NB4 (cell line): ENCODE results near the gene TPPP2.

Experiments used
- DNase-seq: peaks from one replicate; pipeline ENCODE4 v3.0.0; 2010; ENCODE audit warnings: low read depth
- H3K4me3 ChIP-seq: one replicate; pipeline ENCODE4 v1.5.1; 2011; ENCODE audit warnings: mild to moderate bottlenecking, low read depth, low read length, moderate library complexity
- CTCF ChIP-seq: IDR thresholded peaks from one replicate; pipeline ENCODE4 v1.5.1; 2012; ENCODE audit warnings: low read depth, low read length
- MAX ChIP-seq: IDR thresholded peaks from 2 replicates; pipeline ENCODE4 v1.6.1; 2011; ENCODE audit warnings: low read depth, low read length
- MYC ChIP-seq: IDR thresholded peaks from 2 replicates; pipeline ENCODE4 v1.6.1; 2011; ENCODE audit warnings: low read depth, low read length
- POLR2A ChIP-seq: IDR thresholded peaks from 2 replicates; pipeline ENCODE4 v1.6.1; 2011; ENCODE audit warnings: mild to moderate bottlenecking; ENCODE audit not compliant: insufficient read length; ENCODE audit errors: extremely low read depth

The TPPP2 gene

DNA sequence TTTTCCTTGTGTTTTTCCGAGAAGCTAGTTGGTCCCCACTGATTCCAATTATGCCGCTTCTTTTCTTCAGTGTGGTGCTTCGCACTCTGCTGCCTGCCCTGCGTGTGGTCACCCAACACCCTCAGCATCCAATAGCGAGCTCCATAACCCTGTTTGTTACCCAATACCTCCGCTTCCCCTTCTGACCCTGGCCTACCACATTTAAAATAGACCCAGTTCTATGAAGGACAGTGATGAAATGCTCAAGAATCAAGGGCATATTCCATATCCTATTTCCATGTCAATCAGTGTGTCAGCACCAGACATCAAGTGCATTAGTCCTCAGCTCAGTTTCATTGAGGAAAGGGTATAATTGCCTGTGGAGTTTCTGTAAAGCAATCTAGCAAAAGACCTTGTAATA is 14.7 kb upstream of the TPPP2 start:
- DNase-seq = peak; percentile 72
- no peak overlapping the region for H3K4me3 ChIP-seq
- no peak for TF ChIP-seq CTCF
- peak; percentile 42; the same call in 1 of the 2 replicates for TF ChIP-seq MAX
- TF ChIP-seq POLR2A = no peak
- TF ChIP-seq MYC = no peak

GRCh38 chr14:21016413-21017190 is 13.4 kb upstream of the TPPP2 start:
- no peak for DNase-seq
- H3K4me3 ChIP-seq = no peak overlapping the region
- no peak for TF ChIP-seq POLR2A
- TF ChIP-seq CTCF = no peak
- no peak for TF ChIP-seq MYC
- no peak for TF ChIP-seq MAX

- TF ChIP-seq CTCF (no peak), MYC (no peak), POLR2A (no peak), MAX (no peak)
- no peak overlapping the region for H3K4me3 ChIP-seq
- DNase-seq = peak; percentile 42
Observed at GRCh38 chr14:21017528-21018245, 12.3 kb upstream of the TPPP2 start.

GRCh38 chr14:21018286-21018685 is 11.7 kb upstream of the TPPP2 start:
- no peak for DNase-seq
- H3K4me3 ChIP-seq = no peak overlapping the region
- TF ChIP-seq MAX (no peak), POLR2A (no peak), CTCF (no peak), MYC (no peak)

- no peak for TF ChIP-seq MYC
- TF ChIP-seq CTCF = no peak
- TF ChIP-seq POLR2A = no peak
- no peak for TF ChIP-seq MAX
- no peak for DNase-seq
- no peak overlapping the region for H3K4me3 ChIP-seq
Observed at GRCh38 chr14:21018781-21019180, 11.2 kb upstream of the TPPP2 start.
